ENCODE results near the gene TUG1. TPM values are rescaled to one million over a fixed set of nuclear protein-coding genes. Genes with fewer than 3 reads are reported as not detected.

Gene TUG1
- total RNA-seq, 1 donor from 2014 or later = 64.4 TPM

GRCh38 chr22:30985561-30986208 is 16.6 kb downstream of the TUG1 start:
- Histone ChIP-seq H3K4me1 (no peaks in the 10 kb centered on the region), H3K9me3 (peaks cover 6% of the 10 kb centered on the region), H3K27me3 (ENCODE audit: low read depth) (no peaks in the 10 kb centered on the region), H3K36me3 (no peaks in the 10 kb centered on the region), H3K4me3 (no peak overlapping the region), H3K27ac (no peak overlapping the region)
- intact Hi-C loops (cut with DNase I) = no loop called here
- no peak for ATAC-seq
- TF ChIP-seq CTCF (IDR thresholded peaks at IDR 0.05) = no peak
- DNase-seq = no peak

GRCh38 chr22:30989474-30989873 is 20.4 kb downstream of the TUG1 start:
- DNase-seq (no peak), ATAC-seq (peak in 1 of 2 donors; percentile 56)
- Histone ChIP-seq H3K27me3 (ENCODE audit: low read depth) (no peaks in the 10 kb centered on the region), H3K36me3 (no peaks in the 10 kb centered on the region), H3K9me3 (peaks cover 8% of the 10 kb centered on the region), H3K27ac (no peak overlapping the region), H3K4me3 (no peak overlapping the region), H3K4me1 (no peaks in the 10 kb centered on the region)
- TF ChIP-seq CTCF (IDR thresholded peaks at IDR 0.05) = no peak
- intact Hi-C loops (cut with DNase I) = no loop called here

- no peak for ATAC-seq
- H3K9me3 ChIP-seq = peaks cover 4% of the 10 kb centered on the region
Observed at GRCh38 chr22:30990690-30991089, 21.6 kb downstream of the TUG1 start.

GRCh38 chr22:30992565-30992964 is 23.5 kb downstream of the TUG1 start:
- H3K36me3 ChIP-seq = no peaks in the 10 kb centered on the region
- H3K27ac ChIP-seq = no peak overlapping the region
- intact Hi-C loops (cut with DNase I) = no loop called here
- H3K4me3 ChIP-seq = no peak overlapping the region
- H3K4me1 ChIP-seq = no peaks in the 10 kb centered on the region
- DNase-seq (no peak), ATAC-seq (no peak)
- TF ChIP-seq CTCF (IDR thresholded peaks at IDR 0.05) = no peak
- peaks cover 4% of the 10 kb centered on the region for H3K9me3 ChIP-seq
- H3K27me3 ChIP-seq (ENCODE audit: low read depth) = no peaks in the 10 kb centered on the region

More at GRCh38 chr22:30990690-30991089, 21.6 kb downstream of the TUG1 start:
- Histone ChIP-seq H3K27ac (no peak overlapping the region), H3K4me3 (no peak overlapping the region), H3K4me1 (no peaks in the 10 kb centered on the region), H3K36me3 (no peaks in the 10 kb centered on the region), H3K27me3 (ENCODE audit: low read depth) (no peaks in the 10 kb centered on the region)
- no peak for TF ChIP-seq CTCF (IDR thresholded peaks at IDR 0.05)
- no peak for DNase-seq
- intact Hi-C loops (cut with DNase I) = no loop called here

- intact Hi-C loops (cut with DNase I) = no loop called here
- Histone ChIP-seq H3K4me3 (no peak overlapping the region), H3K9me3 (peaks cover 4% of the 10 kb centered on the region), H3K27me3 (ENCODE audit: low read depth) (no peaks in the 10 kb centered on the region), H3K36me3 (no peaks in the 10 kb centered on the region), H3K27ac (no peak overlapping the region), H3K4me1 (no peaks in the 10 kb centered on the region)
- ATAC-seq (no peak), DNase-seq (no peak)
- TF ChIP-seq CTCF (IDR thresholded peaks at IDR 0.05) = no peak
Observed at GRCh38 chr22:30994960-30995359, 25.9 kb downstream of the TUG1 start.

Measured in lower lobe of right lung (tissue), 2 donors.